C1 segment of cervical spinal cord (tissue), 14 donors: ENCODE measurements around the gene GIN1.

Experiments
- DNase-seq, 14 donors: peaks; one replicate each; lab custom pipeline; 2025; lab: John Stamatoyannopoulos, UW

The GIN1 gene

DNA sequence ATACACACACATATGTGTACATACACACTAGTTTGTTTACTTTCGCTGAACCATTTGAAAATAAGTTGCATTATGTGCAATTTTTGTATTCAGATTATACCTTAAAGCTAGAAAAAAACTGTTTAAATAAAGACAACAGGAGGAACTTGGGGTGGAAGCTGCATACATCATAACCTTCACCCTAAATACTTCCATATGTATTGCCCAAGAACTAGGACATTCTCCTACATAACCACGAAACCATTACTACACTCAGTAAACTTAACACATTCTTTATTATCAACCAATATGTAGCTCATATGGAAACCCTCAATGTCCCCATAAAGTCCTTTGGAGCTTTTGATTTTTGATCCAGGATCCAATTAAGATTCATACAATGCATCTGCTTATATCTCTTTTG lies 83.3 kb downstream of the GIN1 start:
- DNase-seq, result no peak
